Measurements from ENCODE around the gene HSPA2.
"Not testable (repeated sequence)": the region's sequence is repeated elsewhere in the genome, so short reads cannot be mapped to it uniquely, and the experiment has no call there.

HSPA2 gene

DNA sequence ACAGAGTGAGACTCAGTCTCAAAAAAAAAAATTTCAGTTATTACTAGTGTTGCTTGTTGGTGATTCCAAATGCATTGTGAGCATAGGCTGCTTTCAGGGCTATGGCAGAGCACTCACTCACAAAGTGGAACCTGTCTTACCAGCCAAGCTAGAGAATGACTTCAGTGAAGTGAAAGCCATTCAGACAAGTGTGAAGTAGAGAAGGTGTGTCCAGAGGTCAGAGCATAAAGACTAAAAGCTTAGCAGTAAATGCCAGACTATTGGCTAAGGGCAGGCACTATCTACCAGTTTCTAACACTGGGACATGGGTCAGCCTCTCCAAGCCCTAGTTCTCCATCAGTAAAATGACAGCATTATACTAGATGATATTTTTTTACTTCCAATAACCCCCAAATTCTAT, 21.9 kb downstream of the HSPA2 start:
- no peak for DNase-seq (ENCODE audit: low read depth)

DNA sequence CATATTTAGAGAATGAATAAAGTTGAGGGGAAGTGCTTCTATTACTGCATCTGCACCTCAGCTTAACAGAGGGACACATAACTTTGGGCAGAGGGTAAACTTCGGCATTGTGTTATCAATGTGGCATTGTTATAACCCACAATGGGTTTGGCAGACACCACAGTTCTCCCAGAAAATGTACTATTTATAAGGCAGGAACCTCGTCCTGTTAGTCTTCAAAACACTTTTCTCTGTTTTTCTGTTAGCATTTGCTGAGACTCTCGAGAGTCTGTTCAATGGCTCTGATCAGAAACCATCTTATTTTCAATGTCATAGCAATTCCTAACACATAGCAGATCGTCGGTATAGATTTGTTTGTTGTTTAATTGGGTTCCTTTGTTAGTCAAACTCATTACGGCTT, 23.2 kb downstream of the HSPA2 start:
- no peak for DNase-seq (ENCODE audit: low read depth)

DNA sequence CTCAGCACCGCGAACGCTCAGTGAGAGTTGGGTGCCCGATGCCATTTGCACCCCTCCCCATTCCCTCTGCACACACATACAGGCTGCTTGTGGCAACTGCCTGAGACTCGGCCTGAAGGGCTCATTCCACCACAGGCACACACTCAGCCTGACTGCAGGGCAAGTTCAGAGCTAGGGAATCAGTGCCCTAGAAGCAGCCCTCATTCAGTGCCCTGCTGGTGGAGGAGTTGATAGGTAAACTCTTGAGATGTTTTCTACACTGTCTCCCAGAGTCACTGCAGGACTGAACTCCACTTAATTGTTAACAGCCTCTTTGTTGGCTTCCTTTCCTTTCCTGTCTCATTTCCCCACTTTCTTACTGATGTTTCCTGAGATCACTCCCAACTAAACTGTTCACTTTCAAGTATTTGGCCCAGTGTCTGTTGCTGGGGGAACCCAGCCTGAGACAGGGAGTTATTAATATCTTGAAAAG, 26.1 kb downstream of the HSPA2 start:
- DNase-seq (ENCODE audit: low read depth): no peak

DNA sequence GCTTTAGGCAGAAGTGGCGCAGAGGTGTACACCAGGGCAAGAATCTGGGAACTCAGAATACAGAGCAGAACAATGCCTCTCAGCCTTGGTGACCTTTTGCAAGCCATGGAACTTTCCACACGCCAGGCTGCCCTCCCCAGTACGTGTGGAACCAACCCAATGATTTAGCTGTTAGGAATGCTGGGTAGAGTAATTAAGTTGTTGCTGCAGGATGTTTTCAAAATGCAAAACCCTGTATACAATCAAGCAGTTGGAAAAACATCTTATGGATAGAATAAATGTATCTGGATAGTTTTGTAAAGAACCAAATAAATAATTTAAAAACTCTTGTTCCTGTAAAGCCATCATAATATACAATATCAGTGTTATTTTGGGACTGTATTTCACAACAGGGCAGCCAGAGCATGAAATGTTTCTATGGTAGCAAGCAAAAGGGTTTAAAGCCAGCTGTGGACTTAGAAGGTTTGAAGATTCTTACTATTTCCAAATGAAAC, 28.6 kb downstream of the HSPA2 start:
- no peak for DNase-seq (ENCODE audit: low read depth)

DNA sequence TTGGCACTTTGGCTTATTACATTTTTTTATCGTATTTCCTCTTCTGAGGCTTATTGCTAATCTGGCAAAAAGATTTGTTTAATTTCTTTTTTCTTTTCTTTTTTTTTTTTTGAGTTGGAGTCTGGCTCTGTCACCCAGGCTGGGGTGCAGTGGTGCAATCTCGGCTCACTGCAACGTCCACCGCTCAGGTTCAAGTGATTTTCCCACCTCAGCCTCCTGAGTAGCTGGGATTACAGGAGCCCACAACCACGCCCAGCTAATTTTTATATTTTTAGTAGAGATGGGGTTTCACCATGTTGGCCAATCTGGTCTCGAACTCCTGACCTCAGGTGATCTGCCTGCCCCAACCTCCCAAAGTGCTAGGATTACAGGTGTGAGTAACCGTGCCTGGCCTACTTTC, 29.1 kb downstream of the HSPA2 start:
- DNase-seq (ENCODE audit: low read depth): not testable (repeated sequence)

DNA sequence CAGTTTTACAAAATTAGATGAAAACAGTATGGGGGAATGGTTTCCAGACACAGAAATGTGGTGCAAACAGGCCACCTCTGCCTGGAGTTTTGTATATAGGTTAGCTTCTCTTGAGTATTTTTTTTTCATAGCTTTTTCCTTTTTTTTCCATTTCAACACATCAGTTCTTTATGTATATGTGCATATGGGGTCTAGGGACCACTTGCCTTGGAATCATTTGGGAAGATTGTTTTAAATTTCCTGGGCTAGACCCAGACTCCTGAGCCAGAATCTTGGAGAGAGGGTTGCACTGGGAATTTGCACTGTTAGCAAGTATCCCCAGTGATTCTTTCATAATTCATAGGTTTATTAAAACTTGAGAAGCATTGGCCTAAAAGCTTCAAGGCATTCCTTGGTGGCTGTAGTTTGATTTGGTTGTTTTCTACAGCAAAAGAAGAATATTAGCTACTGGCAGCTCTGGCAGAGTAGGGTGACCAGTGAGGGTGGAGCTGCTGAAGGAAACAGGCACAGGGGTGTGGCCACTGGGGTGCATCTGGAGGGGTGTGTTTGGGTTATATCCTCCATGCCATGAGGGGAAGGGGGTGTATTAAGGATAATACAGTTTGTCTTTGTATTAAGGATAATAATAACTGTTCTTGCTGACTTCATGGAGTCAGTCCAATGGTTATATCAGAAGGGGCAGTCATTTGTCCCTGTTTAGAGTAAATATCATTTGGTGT, 32.0 kb downstream of the HSPA2 start:
- DNase-seq (ENCODE audit: low read depth): no peak

DNA sequence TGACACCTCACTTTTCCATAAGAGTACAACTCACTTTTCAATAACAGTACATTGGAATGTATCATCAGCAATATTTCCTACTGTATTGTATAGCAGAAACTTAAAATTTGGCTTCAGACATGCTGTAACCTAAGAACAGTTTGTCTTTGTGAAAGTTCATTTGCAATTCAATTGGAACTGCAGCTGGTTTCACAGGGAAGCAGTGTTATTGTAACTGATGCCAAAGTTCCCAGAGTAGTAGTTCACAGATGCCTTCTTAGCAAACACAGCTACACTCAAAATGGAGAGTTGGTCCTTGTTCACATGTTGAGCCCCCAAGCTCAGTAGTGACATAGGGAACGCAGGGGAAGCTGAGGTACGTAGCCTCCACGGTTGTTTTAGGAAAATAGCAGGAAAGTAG, 32.6 kb downstream of the HSPA2 start:
- DNase-seq (ENCODE audit: low read depth): no peak

DNA sequence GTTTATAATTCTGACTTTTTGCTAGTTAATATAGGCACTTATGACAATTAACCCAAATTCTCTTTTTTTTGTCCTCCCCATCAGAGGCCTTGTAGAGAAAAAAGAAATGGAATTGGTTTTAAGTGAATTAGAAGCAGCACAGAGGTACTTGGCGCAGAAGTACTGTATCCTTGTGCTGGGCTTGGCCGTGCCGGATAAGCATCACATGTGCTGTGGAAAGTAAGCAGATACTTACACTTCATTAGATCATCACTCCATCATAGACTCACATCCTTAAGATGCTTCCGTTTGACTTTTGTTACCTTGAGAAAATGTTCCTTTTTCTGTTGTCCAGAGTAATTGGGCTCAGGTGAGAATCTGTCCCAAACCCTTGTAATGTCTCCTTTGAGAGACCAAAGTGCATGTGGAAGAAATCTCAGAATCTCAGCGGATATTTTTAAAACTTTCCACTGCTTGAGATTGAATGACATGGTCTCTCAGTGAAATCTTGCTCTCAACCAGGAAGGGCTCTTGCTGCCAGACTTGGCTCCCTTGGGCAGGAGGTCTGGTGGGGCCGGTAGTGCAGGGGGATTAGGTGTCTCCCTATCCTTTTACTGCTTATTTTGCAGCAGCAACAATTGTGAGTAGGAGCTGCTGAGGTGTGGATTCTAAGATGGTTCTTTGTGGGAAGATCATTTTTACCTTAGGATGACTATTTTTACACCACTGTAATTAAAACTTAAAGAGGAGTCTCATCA, 34.0 kb downstream of the HSPA2 start:
- DNase-seq (ENCODE audit: low read depth): no peak

DNA sequence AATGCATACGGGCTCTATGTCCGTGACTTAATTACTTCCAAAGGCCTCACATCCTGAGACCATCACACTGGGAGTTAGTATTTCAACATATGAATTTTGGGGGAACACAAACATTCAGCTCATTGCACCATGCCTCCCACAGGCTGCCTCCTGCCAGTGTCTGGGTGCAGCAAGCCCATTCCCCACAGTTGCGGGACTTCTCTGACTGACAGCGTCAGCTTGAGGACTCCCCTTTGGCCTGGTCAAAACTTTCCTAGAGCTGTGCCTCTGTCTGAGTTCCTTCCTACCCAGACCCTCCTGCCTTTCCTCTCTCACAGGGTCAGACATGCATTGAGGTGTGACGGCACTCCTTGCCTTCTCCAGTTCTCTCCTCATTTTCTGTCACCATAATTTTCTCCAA, 36.7 kb downstream of the HSPA2 start:
- no peak for DNase-seq (ENCODE audit: low read depth)

DNA sequence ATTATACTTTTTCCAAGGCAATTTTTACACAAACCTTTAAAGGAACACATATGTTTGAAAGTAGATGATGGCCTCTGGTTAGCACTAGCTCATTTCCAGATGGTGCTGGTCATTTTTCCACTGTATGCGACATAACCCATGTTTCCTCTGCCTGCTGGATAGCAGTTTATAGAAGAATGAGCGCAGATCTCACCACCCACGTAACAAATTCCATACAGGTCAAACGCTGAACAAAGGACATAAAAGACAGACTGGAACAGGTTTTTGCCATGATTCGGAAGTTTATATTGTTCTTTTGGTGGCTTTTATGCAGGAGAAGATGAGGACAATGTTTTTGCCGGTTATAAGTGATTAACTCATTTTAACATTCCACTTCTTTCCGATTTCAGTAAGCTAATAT, 39.9 kb downstream of the HSPA2 start:
- no peak for DNase-seq (ENCODE audit: low read depth)

DNA sequence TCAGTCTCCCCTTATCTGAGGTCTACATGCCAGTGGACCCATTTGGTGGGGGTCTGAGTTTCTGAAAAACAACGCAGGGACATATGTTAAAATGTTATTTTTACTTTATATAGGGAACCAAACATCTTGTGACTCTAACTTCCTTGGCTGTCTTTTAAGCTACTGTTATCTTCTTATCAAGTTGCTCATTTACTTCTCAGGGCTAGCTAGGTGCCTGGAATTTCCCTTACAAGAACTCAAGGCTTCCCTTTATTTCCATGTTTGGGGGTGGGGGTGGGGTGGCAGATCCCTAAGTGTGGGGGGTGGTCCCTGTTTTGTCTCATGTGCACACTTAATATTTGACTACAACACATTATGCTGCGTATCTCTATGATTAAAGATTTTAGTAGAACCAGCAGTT, 40.8 kb downstream of the HSPA2 start:
- DNase-seq (ENCODE audit: low read depth): no peak

DNA sequence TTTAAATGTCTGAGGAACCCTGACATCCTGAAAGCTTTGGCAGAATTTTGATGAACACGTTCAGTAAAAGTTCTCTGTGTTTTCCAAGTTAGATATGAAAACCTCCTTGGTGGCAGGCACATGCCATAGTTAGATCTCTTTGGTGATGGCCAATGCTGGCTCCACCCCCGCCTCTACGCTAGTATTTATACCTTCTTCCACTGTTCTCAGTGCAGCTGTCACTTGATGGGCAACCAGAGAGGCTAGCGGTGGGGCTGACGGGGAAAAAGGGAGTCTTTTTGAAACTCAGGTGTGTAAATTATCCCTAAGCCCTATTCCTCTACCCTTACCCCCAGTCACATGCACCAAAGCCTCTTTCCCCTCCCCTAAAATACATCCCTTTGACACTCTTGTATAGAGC, 41.3 kb downstream of the HSPA2 start:
- DNase-seq (ENCODE audit: low read depth): no peak

DNA sequence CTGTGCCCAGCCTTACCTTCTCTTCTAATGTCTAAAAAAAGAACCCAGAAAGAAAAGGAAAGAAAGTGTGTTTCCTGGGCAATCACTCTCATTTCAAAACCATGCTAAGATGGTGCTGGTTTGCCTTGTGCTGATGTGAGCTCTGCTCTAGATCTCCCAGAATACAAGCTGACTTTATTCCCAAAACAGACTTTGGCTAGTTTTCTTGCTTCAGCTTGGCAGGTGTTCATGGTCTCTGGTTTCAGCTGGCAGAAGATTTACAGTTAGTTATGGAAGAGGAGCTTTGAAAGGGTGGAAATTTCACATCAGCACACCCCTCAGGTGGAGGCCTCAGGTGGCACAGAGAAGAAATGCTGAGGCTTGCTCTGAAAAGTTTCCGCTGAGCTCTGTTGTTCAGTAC, 43.6 kb downstream of the HSPA2 start:
- no peak for DNase-seq (ENCODE audit: low read depth)

DNA sequence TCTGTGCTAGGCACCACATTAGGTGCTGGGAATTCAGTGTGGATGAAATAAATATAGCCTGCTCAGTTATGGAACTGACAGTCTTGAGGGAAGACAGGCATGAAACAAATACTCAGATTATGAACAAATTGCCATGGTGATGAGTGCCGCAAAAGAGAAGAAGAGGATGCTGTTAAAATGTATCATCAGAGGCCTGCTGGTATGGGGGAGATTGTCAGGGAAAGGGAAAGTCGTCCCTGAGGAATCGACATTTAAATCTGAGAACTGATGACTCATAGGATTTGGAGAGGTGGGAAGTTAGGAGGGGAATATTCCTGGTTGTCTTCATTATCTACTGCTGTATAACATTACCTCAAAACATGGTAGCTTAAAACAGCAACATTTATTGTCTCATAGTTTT, 51.3 kb downstream of the HSPA2 start:
- no peak for DNase-seq (ENCODE audit: low read depth)
